Astrocyte of the spinal cord (primary cell): ENCODE measurements around the gene SOX10.

Source experiments
- DNase-seq: peaks from one replicate; pipeline ENCODE4 v3.0.0; 2011; ENCODE audit warnings: low read depth, low spot score
- H3K4me3 ChIP-seq: 2 replicates; pipeline ENCODE4 v1.5.1; 2011; ENCODE audit warnings: low read depth, mild to moderate bottlenecking, low read length, moderate library complexity
- in situ Hi-C: cut with HindIII; loops from 2 replicates; pipeline ENCODE4 v1.10.0; 2017; ENCODE audit warnings: low sequenced_read_pairs
- TF ChIP-seq, protein P1 (sequence below): IDR thresholded peaks from 2 replicates; pipeline ENCODE4 v1.5.1; 2012; ENCODE audit warnings: low read depth, mild to moderate bottlenecking, low read length, inconsistent platforms

The SOX10 gene

DNA sequence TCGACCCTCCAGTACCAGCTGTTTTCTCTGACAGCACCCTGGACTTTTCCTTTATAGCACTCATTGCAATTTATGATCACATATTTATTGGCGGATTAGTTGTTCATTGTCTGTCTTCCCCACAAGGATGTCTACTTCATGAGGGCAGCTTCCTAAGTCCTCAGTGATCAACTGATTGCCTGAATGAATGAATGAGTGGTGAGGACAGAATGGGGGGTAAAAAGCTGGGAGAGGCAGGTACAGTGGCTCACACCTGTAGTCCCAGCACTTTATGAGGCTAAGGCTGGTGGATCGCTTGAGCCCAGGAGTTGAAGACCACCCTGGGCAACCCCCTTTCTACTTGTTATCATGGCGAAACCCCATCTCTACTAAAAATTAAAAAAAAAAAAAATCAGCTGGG, 11.1 kb upstream of the SOX10 start:
- DNase-seq: no peak
- in situ Hi-C loops: no loop called here
- H3K4me3 ChIP-seq: no peak overlapping the region
- TF ChIP-seq, protein P1, sequence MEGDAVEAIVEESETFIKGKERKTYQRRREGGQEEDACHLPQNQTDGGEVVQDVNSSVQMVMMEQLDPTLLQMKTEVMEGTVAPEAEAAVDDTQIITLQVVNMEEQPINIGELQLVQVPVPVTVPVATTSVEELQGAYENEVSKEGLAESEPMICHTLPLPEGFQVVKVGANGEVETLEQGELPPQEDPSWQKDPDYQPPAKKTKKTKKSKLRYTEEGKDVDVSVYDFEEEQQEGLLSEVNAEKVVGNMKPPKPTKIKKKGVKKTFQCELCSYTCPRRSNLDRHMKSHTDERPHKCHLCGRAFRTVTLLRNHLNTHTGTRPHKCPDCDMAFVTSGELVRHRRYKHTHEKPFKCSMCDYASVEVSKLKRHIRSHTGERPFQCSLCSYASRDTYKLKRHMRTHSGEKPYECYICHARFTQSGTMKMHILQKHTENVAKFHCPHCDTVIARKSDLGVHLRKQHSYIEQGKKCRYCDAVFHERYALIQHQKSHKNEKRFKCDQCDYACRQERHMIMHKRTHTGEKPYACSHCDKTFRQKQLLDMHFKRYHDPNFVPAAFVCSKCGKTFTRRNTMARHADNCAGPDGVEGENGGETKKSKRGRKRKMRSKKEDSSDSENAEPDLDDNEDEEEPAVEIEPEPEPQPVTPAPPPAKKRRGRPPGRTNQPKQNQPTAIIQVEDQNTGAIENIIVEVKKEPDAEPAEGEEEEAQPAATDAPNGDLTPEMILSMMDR: no peak

DNA sequence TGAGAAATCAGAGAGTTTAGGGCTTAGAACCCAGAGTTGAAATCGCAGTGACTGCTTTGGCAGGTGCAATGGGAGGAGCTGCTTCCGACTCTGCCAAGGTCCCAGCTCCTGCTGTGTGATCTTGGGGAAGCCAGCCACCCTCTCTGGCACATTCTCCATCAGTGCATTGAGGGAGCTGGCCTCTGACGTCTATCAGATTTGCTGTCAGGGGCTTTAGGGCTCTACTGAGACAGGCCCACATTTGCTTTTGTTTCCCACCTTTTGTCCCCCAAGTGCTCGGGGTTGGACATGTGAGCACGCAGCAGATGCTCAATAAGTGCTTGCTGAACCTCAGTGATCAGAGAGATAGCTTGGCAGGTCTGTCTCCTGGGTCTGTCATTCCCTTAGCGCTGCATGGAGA, 10.6 kb upstream of the SOX10 start:
- in situ Hi-C loops: no loop called here
- no peak for DNase-seq
- H3K4me3 ChIP-seq: no peak overlapping the region
- TF ChIP-seq, protein P1: no peak

DNA sequence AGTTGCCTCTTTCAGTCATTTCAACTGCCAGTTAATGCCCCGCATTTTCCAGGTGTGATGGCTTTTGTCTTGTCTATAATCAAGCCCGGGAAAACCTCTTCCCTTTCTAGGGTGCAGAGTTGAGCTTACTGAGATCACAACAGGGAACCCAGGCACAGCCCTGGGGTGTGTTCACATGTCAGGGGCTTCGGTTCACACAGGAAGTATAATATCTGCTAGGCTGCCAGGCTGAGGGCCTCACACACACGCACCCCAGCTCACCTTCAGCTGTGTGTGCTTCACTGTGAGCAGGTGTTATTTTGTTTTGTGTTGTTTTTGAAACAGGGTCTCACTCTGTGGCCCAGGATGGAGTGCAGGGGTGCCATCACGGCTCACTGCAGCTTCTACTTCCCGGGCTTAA, 9.7 kb upstream of the SOX10 start:
- in situ Hi-C loops: no loop called here
- no peak for DNase-seq
- TF ChIP-seq, protein P1: no peak
- no peak overlapping the region for H3K4me3 ChIP-seq

GRCh38 chr22:37991731-37992442, 7.5 kb upstream of the SOX10 start:
- H3K4me3 ChIP-seq: no peak overlapping the region
- DNase-seq: no peak
- TF ChIP-seq, protein P1: no peak
- in situ Hi-C loops: no loop called here

DNA sequence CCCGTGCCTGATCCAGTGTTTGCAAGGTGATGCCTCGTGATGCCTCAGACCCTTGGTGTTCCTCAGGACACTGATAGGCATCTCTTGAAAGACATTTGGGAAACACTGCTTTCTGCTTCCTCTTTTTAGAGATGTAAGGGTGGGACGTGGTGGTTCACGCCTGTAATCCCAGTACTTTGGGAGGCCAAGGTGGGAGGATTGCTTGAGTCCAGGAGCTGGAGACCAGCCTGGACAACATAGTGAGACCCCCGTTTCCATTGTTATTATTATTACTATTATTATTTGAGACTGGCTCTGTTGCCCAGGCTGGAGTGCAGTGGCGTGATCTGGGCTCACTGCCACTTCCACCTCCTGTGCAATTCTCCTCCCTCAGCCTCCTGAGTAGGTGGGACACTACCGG, 6.5 kb upstream of the SOX10 start:
- in situ Hi-C loops: no loop called here
- TF ChIP-seq, protein P1: no peak
- DNase-seq: no peak
- H3K4me3 ChIP-seq: no peak overlapping the region

DNA sequence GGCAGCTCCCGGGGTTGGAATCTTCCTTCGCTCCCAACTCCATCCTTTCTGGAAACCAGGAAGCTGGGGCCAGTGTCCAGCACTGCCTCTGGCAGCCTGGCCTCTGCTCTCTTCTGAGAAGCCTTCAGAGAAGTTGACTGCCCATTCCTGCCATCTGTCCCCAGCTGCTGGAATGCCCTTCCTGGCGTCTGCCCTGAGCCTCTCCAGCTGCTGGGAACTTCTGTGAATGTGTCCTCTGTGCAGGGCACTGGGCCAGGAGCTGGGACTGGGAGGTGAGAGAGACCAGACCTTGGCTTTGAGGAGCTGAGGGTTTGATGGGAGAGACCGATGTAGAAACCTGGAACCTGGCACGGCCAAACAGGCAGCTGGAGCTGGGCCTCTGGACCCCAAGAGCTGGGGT, 5.9 kb upstream of the SOX10 start:
- in situ Hi-C loops: no loop called here
- TF ChIP-seq, protein P1: no peak
- no peak overlapping the region for H3K4me3 ChIP-seq
- no peak for DNase-seq
